ENCODE data around the gene CHMP1B.

The CHMP1B gene

GRCh38 chr18:11902522-11903292 is 51.5 kb downstream of the CHMP1B start:
- DNase-seq (ENCODE audit: low spot score): no peak
